Fibroblast of skin of left biceps (primary cell): Measurements from ENCODE around the gene TMTC2.

Source experiments
- DNase-seq, 2 experiments: peaks; one replicate each; pipeline ENCODE4 v3.0.0-alpha.2; 2013; ENCODE audit warnings: low read depth in 2 of 2

Gene TMTC2

DNA sequence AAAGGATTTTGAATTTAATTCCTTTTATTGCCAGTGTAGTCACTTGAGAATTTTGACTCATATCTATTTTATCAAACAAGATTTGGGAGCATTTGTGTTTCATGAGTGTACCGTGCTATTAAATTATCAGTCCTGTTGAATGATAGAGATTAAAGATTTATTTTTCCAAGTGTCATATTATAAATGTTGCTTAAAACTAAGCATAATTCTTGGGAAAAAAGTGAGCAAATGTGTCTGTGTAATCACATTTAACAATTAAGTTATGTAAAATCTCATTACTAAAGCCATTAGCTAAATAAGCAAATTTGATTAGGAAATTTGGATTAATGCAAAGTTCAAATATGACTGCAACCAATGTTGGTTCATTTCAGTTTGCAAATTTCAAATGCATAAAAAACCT lies 266.7 kb downstream of the TMTC2 start:
- DNase-seq: no peak

- DNase-seq: no peak
These were observed 267.4 kb downstream of the TMTC2 start for GRCh38 chr12:82954064-82954463.

DNA sequence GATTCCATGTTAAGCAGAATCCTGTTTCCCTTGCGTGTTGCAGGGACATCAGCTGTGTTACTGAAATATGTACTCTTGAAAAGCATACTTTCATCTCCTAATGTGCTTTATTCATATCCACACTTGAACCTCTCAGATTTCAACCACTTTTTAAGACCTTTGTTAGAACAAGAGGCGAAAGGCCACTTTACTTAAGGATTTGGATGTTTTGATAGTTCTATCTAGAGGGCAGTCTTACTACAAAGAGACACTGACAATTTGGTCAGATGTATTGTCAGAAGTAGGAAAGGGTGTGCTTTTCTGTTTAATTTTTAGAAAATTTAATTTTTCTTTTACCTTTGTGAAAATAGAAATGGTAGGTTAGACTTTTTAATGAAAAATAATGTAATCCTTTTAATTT lies 267.9 kb downstream of the TMTC2 start:
- DNase-seq: no peak

GRCh38 chr12:82955043-82955442 lies 268.3 kb downstream of the TMTC2 start:
- no peak for DNase-seq

GRCh38 chr12:82958966-82959365 lies 272.3 kb downstream of the TMTC2 start:
- no peak for DNase-seq

- DNase-seq: no peak
These were observed 273.1 kb downstream of the TMTC2 start for GRCh38 chr12:82959821-82960220.

DNA sequence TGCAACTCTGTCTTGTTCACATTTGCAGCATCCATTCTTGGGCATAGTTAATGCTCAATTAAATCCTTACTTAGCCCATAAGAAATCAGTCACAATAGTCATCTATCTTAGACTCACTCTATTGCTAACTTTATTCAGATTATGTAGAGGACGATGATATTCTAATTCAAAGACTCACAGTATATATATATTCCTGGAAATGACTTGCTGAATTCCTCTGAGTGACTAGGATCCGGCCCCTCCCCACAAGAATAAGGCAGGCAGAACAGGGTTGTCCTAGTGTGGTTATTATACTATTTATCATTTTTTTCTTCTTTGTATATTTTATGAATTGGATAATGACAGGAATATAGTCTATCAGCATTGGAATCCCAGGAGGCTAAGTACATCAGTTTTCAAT lies 275.1 kb downstream of the TMTC2 start:
- DNase-seq: no peak

GRCh38 chr12:82963956-82964355 lies 277.2 kb downstream of the TMTC2 start:
- DNase-seq: no peak

DNA sequence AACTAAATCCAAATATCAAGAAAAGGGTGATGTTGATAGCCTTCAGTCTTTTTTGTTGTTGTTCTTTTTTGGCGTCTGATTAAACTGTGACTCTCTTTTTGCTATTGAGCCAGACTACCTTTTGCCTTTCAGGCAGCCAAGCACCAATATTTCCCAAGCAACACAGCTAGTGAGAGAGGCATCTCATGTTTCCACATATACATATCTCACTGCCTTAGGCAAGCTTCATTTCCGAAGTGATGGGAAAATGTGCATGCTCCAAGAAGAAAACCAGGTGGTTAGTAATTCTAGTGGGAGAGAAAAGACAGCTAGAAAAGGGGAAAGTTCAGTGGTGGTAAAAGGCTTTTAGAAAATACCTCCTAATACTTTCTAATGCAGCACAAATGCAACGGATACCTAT lies 277.7 kb downstream of the TMTC2 start:
- DNase-seq: no peak

GRCh38 chr12:82966001-82966559 lies 279.4 kb downstream of the TMTC2 start:
- no peak for DNase-seq

GRCh38 chr12:82968631-82969367 lies 282.1 kb downstream of the TMTC2 start:
- DNase-seq: no peak

DNA sequence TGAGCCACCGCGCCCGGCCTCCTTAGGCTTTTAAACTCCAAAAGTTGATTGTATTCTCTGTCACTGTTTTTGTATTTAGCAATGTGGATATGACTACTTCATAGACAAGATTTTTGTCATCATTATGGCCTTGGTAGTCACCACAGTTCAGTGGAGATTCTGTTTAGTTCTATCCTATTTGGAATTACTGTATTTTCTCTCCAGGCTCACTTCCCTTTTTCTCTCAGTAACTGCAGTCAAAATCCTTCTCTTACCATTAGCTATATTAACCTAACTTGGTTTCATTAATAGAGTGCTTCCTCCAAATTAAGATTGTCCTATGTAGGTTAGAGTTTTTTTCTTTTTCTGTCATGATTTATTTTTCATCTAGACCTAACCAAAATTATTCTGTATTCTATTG lies 283.9 kb downstream of the TMTC2 start:
- no peak for DNase-seq

- no peak for DNase-seq
These were observed 284.9 kb downstream of the TMTC2 start for GRCh38 chr12:82971584-82971983.

DNA sequence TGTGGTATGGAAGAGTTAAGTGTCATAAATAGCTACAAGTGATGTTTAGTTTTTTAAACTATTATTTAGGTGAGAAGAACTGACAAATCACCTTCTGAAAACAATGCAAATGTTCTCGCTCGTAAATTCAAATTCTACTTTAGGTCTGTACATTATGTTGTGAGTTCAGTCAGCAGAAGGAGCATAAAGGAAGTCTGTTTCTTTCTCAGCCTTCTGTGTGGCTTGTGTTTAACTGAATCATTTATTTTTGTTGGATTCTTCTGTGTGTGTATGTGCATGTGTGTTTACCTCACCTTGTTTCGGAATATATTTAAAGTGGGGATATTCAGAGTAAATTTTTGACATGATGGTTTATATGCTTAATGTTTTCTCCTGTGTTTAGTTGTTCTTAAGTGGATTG lies 285.9 kb downstream of the TMTC2 start:
- no peak for DNase-seq

GRCh38 chr12:82973592-82973991 lies 286.9 kb downstream of the TMTC2 start:
- no peak for DNase-seq

- DNase-seq: no peak
These were observed 294.4 kb downstream of the TMTC2 start for GRCh38 chr12:82981150-82981549.

DNA sequence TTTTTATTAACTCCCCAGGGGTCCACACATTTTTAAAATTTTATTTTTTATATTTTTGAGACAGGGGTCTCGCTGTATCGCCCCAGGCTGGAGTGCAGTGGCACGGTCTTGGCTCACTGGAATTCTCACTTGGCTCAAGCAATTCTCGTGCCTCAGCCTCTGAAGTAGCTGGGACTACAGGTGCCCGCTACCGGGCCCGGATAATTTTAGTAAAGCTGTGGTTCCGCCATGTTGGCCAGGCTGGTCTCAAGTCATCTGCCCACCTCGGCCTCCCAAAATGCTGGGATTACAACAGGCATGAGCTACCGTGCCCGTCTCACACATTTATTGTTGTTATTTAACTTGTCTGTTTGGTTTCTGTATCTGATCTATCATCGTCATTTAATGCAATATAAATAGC lies 307.4 kb downstream of the TMTC2 start:
- DNase-seq: no peak

DNA sequence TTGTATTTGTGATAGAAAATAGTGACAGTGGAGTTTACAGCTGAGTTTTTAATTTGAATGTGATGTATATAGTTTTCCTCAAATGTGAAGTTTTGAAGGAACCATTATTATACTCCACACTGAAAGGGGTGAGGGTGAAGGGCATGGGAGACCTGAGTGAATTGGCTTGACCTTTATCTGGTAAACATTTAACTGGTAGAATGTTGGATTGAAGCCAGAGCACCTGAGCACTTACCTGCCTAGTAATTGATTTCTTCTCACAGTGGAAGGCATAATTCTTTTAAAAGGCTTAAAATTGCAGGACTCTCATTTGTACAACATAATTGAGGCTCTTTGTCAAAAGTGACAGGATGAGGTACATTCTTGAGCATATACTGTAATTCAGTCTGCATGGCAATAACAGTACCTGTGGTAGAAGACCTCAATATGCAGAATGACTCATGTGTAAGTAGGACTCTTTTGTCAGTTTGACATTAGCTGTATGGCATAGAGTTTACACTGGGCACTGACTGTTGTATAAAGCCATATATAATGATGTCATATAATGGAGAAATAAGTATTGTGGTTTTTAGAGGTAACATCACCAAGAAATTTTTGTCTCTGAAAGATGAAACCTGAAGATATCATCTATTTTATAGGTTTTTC lies 309.6 kb downstream of the TMTC2 start:
- no peak for DNase-seq

- DNase-seq: no peak
These were observed 311.8 kb downstream of the TMTC2 start for GRCh38 chr12:82998509-82998908.

DNA sequence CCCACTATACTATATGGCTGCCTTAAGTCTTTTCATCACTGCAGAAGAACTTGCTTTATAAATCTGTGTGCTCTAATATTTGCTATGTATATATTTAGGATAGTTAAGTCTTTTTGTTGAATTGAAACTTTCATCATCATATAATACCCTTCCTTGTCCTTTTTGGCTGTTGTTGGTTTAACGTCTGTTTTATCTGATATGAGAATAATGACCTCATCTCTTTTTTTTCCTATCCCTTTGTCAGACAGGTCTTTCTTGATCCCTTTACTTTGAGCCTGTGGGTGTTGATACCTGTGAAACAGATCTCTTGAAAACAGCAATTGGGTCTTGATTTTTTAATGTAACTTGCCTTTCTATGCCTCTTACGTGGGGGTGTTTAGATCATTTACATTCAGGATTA lies 316.3 kb downstream of the TMTC2 start:
- DNase-seq: no peak

DNA sequence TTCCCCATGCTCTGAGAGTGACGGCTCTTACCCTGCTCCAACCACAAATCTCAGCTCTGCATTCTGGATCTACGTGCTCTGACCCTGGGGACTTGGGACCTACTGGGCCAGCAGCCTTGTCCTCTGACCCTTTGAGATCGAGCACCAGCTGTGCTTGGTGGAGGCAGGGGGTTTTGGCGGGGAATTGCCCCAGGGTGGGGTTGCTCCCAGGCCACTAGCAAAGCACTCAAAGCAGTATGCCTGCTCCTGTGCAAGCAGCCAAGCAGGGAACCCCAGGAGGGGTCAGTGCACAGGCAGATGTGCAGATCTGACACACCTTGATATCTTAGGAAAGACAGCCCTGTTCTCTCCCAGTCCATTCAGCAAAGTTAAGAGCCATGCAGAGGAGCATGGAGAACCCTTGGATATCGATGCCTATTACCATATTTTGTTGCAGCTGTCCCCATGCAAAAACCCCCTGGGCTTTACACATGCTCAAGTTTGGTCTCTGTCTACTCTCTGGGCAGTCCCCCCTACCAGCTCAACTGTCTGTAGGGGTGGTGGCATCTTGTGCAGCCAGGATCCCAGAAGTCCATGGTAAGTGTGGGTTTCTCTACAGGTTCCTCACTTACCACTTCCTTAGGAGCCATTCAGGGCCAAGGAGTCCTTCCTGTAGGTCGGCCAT lies 319.0 kb downstream of the TMTC2 start:
- DNase-seq: no peak

GRCh38 chr12:83008703-83009102 lies 322.0 kb downstream of the TMTC2 start:
- no peak for DNase-seq
